HUES6 (cell line): ENCODE results near the gene TRIML1.
"Not testable (repeated sequence)": the region's sequence is repeated elsewhere in the genome, so short reads cannot be mapped to it uniquely, and the experiment has no call there.

Experiments used
- H3K27ac ChIP-seq: 2 replicates; pipeline ENCODE4 v1.7.0; 2013; ENCODE audit warnings: low read depth, mild to moderate bottlenecking, low read length, inconsistent platforms
- H3K27me3 ChIP-seq: 2 replicates; pipeline ENCODE4 v1.6.1; 2013; ENCODE audit warnings: low read length; ENCODE audit not compliant: control insufficient read depth, insufficient read depth
- H3K36me3 ChIP-seq: 2 replicates; pipeline ENCODE4 v1.6.1; 2013; ENCODE audit warnings: low read length; ENCODE audit not compliant: control insufficient read depth, insufficient read depth
- H3K4me1 ChIP-seq: 2 replicates; pipeline ENCODE4 v1.6.1; 2013; ENCODE audit warnings: low read length; ENCODE audit not compliant: control insufficient read depth, insufficient read depth
- H3K4me3 ChIP-seq: 2 replicates; pipeline ENCODE4 v1.5.1; 2013; ENCODE audit warnings: low read depth, low read length
- H3K9ac ChIP-seq: one replicate; pipeline ENCODE4 v1.6.1; 2013; ENCODE audit warnings: mild to moderate bottlenecking, low read length
- H3K9me3 ChIP-seq: 2 replicates; pipeline ENCODE4 v1.6.1; 2013; ENCODE audit warnings: low read depth, low read length; ENCODE audit not compliant: control insufficient read depth, insufficient read depth

Gene TRIML1

DNA sequence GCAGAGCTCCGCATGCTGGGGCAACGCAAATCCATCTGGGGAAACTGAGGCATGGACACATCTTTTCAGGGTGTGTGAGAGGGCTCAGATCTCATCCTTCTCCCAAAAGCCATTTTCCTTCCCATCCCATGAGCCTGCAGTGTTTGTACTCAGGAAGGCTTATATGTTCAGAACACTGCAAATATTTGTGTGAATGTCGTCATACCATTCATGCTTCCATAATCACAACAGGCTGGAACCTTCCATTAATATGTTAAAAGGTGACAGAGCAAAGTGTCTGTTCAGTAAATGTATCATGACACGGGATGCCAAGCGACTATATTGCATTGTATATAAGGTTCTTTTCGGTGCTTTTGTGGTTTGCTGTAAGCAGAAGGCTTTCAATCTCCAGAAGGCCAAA is 8.5 kb downstream of the TRIML1 start:
- Histone ChIP-seq H3K27ac (no peak overlapping the region), H3K9ac (no peak overlapping the region), H3K36me3 (no peaks in the 10 kb centered on the region), H3K4me1 (peaks cover 7% of the 10 kb centered on the region), H3K27me3 (no peaks in the 10 kb centered on the region), H3K9me3 (no peaks in the 10 kb centered on the region), H3K4me3 (no peak overlapping the region)

DNA sequence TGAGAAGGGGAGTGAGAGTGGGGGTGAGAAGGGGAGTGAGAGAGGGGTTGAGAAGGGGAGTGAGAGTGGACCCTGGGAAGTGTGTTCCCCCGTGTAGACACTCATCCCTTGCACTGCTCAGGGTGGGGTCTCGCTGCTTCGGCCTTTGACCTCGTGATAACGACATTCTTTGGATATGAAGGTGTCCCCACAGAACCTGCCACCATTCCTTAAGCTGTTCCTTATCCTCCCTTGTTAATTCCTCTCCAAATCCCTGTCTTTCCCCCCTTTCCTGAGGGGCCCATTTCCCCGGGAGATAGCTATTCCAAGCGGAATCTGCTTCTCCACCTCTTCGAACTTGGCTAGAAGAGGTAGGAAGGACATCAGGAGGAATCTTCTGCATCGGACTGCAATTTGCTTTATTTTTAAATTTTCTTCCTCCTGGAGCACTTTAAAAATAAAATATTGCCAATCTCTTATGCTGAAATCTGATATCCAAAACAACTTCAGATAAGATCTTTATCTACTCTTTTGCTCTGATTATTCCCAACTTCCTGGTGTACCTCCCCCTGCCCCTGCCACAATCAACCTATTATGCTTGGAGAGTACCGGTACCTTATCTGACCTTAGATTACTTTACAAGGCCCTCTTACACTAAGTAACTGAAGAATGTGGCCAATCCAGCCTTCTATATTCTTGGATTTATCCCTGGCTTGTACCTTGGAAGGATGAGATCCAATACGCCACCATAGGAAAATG is 15.6 kb downstream of the TRIML1 start:
- Histone ChIP-seq H3K9ac (no peak overlapping the region), H3K27me3 (no peaks in the 10 kb centered on the region), H3K4me1 (no peaks in the 10 kb centered on the region), H3K9me3 (peaks cover 9% of the 10 kb centered on the region; the same call in 1 of the 2 replicates), H3K4me3 (no peak overlapping the region), H3K27ac (no peak overlapping the region), H3K36me3 (no peaks in the 10 kb centered on the region)

GRCh38 chr4:188158336-188158735 is 19.1 kb downstream of the TRIML1 start:
- peaks cover 9% of the 10 kb centered on the region; the same call in 1 of the 2 replicates for H3K9me3 ChIP-seq
- H3K27ac ChIP-seq, result no peak overlapping the region
- no peak overlapping the region for H3K4me3 ChIP-seq
- H3K9ac ChIP-seq, result no peak overlapping the region
- H3K4me1 ChIP-seq, result no peaks in the 10 kb centered on the region; the same call in 1 of the 2 replicates
- no peaks in the 10 kb centered on the region for H3K36me3 ChIP-seq
- no peaks in the 10 kb centered on the region for H3K27me3 ChIP-seq

GRCh38 chr4:188159513-188160226 is 20.4 kb downstream of the TRIML1 start:
- not testable (repeated sequence) for H3K36me3 ChIP-seq, H3K9ac ChIP-seq, H3K4me1 ChIP-seq, H3K27ac ChIP-seq, H3K9me3 ChIP-seq, H3K27me3 ChIP-seq, H3K4me3 ChIP-seq

DNA sequence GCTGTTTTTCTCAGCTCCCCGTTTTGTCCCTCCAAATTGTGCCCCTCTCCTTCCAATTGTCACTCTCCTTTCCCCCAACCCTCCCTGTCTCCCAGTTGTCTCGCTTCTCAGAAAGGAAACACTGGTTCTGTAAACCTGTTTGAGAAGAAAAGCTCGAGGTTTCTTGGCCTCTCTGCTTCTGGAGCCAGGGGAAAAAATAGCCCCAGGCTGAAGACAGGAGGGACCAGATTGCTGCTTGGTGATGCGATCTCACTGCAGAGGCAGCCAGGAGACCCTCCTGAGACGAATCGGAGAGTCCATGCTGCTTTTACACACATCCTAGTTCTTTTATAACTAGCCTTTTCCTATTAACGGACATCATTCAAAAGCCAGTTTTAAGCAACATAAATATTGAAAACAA is 21.2 kb downstream of the TRIML1 start:
- H3K27me3 ChIP-seq, result no peaks in the 10 kb centered on the region
- no peak overlapping the region for H3K4me3 ChIP-seq
- H3K36me3 ChIP-seq, result no peaks in the 10 kb centered on the region
- H3K4me1 ChIP-seq, result no peaks in the 10 kb centered on the region; the same call in 1 of the 2 replicates
- no peak overlapping the region for H3K27ac ChIP-seq
- no peak overlapping the region for H3K9ac ChIP-seq
- H3K9me3 ChIP-seq, result peaks cover 2% of the 10 kb centered on the region; the same call in 1 of the 2 replicates

- Histone ChIP-seq H3K27ac (no peak overlapping the region), H3K4me1 (no peaks in the 10 kb centered on the region; the same call in 1 of the 2 replicates)
Observed at GRCh38 chr4:188161167-188161566, 21.9 kb downstream of the TRIML1 start.

GRCh38 chr4:188162698-188163097 is 23.5 kb downstream of the TRIML1 start:
- H3K36me3 ChIP-seq, result no peaks in the 10 kb centered on the region
- H3K4me1 ChIP-seq, result no peaks in the 10 kb centered on the region; the same call in 1 of the 2 replicates
- no peak overlapping the region for H3K9ac ChIP-seq
- no peak overlapping the region for H3K27ac ChIP-seq
- H3K9me3 ChIP-seq, result no peaks in the 10 kb centered on the region
- no peaks in the 10 kb centered on the region for H3K27me3 ChIP-seq
- H3K4me3 ChIP-seq, result no peak overlapping the region

More at GRCh38 chr4:188161167-188161566, 21.9 kb downstream of the TRIML1 start:
- no peaks in the 10 kb centered on the region for H3K27me3 ChIP-seq
- no peak overlapping the region for H3K9ac ChIP-seq
- no peaks in the 10 kb centered on the region for H3K9me3 ChIP-seq
- no peak overlapping the region for H3K4me3 ChIP-seq
- H3K36me3 ChIP-seq, result no peaks in the 10 kb centered on the region

- Histone ChIP-seq H3K36me3 (no peaks in the 10 kb centered on the region), H3K4me1 (no peaks in the 10 kb centered on the region), H3K9ac (no peak overlapping the region), H3K4me3 (no peak overlapping the region), H3K27me3 (no peaks in the 10 kb centered on the region), H3K27ac (no peak overlapping the region), H3K9me3 (peaks cover 9% of the 10 kb centered on the region)
Observed at GRCh38 chr4:188168726-188169373, 29.6 kb downstream of the TRIML1 start.

DNA sequence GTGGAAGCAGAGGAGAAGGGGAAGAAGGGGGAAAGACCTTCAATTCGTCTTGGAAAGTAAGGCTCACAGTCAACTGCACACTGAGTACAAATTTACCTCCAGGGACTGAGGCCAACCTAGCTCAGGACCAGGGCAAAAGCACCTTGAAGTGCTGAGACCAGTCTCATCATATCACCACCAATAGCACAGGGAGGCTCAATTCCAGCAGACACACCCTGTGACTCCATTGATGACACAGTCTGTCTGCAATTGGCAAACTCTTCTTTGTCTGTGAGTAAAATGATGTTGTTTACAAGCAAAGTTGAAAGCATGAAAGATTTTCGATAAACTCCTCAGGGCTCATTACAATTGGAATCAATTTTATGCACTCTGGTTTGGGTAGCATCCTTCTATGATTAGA is 32.3 kb downstream of the TRIML1 start:
- peaks cover 9% of the 10 kb centered on the region for H3K9me3 ChIP-seq
- no peak overlapping the region for H3K4me3 ChIP-seq
- no peak overlapping the region for H3K27ac ChIP-seq
- H3K36me3 ChIP-seq, result no peaks in the 10 kb centered on the region
- H3K27me3 ChIP-seq, result no peaks in the 10 kb centered on the region
- H3K9ac ChIP-seq, result no peak overlapping the region
- H3K4me1 ChIP-seq, result no peaks in the 10 kb centered on the region

- no peaks in the 10 kb centered on the region for H3K27me3 ChIP-seq
- H3K9me3 ChIP-seq, result peaks cover 30% of the 10 kb centered on the region
- H3K4me3 ChIP-seq, result no peak overlapping the region
- no peak overlapping the region for H3K27ac ChIP-seq
- no peak overlapping the region for H3K9ac ChIP-seq
- H3K36me3 ChIP-seq, result no peaks in the 10 kb centered on the region
- H3K4me1 ChIP-seq, result no peaks in the 10 kb centered on the region
Observed at GRCh38 chr4:188175288-188175687, 36.0 kb downstream of the TRIML1 start.
